Bone marrow (tissue), 2 donors: ENCODE data around the gene FBXO33.
"Not testable (repeated sequence)": the region's sequence is repeated elsewhere in the genome, so short reads cannot be mapped to it uniquely, and the experiment has no call there.

Source experiments
- DNase-seq, 2 donors: peaks; one replicate each; lab custom pipeline; 2025; lab: John Stamatoyannopoulos, UW

The FBXO33 gene

GRCh38 chr14:39372656-39373055 lies 59.6 kb downstream of the FBXO33 start:
- no peak for DNase-seq

DNA sequence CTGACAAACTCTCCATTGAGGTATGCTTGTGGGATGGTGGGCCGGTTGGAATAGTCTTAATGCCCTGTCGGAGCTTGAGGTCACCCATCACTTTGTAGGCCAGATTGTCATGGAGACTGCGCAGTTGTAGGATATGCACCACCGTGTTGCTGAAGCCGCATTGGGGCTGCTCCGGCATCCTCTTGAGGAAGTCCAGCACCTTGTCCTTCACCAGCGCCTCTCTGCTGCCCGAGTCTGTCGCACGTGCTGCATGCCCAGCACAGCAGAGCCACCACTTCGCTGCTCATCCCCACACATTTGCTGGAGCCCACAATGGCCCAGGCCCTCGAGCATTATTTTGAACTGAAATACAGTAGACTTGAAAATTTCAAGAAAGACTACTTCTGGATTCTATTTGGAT lies 61.8 kb downstream of the FBXO33 start:
- no peak for DNase-seq

DNA sequence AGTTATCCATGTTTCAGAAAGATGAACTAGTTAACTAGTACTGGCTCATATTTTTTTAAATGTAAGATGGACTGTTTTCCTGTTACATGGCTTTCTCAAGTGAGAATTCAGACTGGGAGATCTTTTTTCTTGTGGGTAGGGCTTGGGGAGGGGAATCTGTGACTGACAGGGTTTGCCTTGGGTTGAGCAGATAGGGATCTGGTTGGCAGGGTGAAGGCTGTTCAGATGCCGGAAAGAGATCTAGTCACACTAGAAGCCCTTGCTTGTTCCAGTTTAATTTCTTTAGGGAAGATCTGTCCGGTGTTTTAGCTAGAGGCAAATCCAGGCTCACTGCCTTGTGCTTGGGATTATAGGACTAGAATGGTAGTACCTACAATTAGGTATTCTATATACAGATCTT lies 63.2 kb downstream of the FBXO33 start:
- DNase-seq, result no peak

- DNase-seq, result peak in 1 of 2 donors; percentile 30
Observed at GRCh38 chr14:39368261-39368959, 63.8 kb downstream of the FBXO33 start.

- no peak for DNase-seq
Observed at GRCh38 chr14:39367387-39367751, 64.9 kb downstream of the FBXO33 start.

GRCh38 chr14:39366460-39367386 lies 65.5 kb downstream of the FBXO33 start:
- DNase-seq, result no peak

- no peak for DNase-seq
Observed at GRCh38 chr14:39365354-39365753, 66.9 kb downstream of the FBXO33 start.

DNA sequence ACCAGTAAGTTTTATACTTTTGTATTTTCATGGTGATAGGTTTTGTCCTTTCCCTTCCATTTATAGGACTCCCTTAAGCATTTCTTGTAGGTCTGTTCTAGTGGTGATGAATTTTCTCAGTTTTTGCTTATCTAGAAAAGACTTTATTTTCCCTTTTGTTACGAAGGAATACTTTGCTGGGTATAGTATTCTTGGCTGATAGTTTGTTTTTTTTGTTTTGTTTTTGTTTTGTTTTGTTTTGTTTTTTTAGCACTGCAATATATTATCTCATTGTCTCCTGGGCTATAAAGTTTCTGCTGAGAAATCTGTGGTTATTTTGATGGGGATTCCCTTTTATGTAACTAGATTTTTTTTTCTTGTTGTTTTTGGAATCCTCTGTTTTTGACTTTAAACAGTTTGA lies 67.7 kb downstream of the FBXO33 start:
- DNase-seq, result no peak

- DNase-seq, result not testable (repeated sequence)
Observed at GRCh38 chr14:39361556-39361955, 70.7 kb downstream of the FBXO33 start.

DNA sequence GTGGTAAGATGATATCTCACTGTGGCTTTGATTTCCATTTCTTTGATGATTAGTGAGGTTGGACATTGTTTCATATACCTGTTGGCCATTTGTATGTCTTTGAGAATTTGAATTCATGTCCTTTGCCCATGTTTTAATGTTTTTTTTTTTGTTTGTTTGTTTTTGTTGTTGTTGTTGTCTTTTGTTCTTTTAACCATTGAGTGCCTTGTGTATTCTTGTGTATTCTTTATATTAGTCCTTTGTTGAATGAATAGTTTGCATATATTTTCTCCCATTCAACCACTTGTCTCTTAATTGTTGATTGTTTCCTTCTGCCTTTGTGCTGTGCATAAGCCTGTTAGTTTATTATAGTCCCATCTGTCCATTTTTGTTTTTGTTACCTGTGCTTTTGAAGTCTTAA lies 71.9 kb downstream of the FBXO33 start:
- DNase-seq, result no peak

DNA sequence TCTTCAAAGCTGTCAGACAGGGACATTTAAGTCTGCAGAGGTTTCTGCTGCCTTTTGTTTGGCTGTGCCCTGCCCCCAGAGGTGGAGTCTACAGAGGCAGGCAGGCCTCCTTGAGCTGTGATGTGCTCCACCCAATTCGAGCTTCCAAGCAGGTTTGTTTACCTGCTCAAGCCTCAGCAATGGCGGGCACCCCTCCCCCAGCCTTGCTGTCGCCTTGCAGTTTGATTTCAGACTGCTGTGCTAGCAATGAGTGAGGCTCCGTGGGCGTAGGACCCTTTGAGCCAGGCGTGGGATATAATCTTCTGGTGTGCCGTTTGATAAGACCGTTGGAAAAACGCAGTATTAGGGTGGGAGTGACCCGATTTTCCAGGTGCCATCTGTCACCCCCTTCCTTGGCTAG lies 73.2 kb downstream of the FBXO33 start:
- DNase-seq, result not testable (repeated sequence)

GRCh38 chr14:39351708-39352107 lies 80.5 kb downstream of the FBXO33 start:
- DNase-seq, result no peak

DNA sequence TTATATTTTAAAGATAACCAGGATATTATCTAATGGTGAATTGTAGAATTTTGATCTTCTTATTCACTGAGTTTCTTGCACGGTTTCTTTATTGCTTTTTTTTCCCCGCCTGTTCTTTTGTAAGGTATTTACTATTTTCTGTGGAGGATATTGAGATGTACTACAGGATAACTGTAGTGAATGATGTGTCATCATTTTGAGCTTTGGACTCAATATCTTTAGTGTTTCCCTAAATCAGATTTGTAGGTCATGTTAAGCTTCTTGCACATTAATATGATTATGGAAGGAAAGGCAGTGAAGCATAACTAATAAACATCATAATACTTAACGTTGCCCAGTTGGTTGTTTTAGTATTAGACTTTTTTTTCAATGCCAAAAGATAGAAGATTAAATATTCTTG lies 81.4 kb downstream of the FBXO33 start:
- DNase-seq, result no peak
